ENCODE measurements around the gene NLRX1. TPM values are rescaled to one million over a fixed set of nuclear protein-coding genes. Genes with fewer than 3 reads are reported as not detected.

The NLRX1 gene
- polyA plus RNA-seq, 1 experiment = 19.4 TPM

DNA sequence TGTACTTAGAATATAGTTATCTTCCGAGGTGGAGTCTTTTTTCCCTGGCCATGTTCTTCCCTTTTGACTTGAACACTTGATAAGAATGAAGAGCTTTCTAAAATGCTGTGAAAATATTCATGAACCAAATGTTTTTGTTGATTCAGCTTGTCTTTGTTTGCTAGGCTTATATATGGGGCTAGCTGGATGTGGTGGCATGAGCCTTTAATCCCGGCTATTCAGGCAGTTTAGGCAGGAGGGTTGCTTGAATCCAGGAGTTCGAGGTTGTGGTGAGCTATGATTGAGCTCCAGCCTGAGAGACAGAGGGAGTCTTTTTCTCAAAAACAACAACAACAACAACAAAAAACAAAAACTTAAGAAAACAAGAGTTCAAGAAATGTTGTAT lies 60.8 kb downstream of the NLRX1 start:
- POLR2A ChIA-PET = no interaction called here
- Histone ChIP-seq H3K36me3 (ENCODE audit: control insufficient read depth, insufficient read depth, low read length) (peaks cover 1% of the 10 kb centered on the region; the same call in 1 of the 2 replicates), H3K4me3 (ENCODE audit: low read depth, low read length) (no peak overlapping the region), H3K27me3 (ENCODE audit: control insufficient read depth, insufficient read depth, low read length) (no peaks in the 10 kb centered on the region)
- TF ChIP-seq, protein P1, sequence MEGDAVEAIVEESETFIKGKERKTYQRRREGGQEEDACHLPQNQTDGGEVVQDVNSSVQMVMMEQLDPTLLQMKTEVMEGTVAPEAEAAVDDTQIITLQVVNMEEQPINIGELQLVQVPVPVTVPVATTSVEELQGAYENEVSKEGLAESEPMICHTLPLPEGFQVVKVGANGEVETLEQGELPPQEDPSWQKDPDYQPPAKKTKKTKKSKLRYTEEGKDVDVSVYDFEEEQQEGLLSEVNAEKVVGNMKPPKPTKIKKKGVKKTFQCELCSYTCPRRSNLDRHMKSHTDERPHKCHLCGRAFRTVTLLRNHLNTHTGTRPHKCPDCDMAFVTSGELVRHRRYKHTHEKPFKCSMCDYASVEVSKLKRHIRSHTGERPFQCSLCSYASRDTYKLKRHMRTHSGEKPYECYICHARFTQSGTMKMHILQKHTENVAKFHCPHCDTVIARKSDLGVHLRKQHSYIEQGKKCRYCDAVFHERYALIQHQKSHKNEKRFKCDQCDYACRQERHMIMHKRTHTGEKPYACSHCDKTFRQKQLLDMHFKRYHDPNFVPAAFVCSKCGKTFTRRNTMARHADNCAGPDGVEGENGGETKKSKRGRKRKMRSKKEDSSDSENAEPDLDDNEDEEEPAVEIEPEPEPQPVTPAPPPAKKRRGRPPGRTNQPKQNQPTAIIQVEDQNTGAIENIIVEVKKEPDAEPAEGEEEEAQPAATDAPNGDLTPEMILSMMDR (IDR thresholded peaks at IDR 0.05; ENCODE audit: insufficient read depth, low read depth, low read length) = no peak
- CTCF ChIA-PET = interaction anchor here (1.1 to 1.5 kb wide), 2 partner anchors 24 to 32 kb away, joined by 3 to 5 read pairs; partner anchors contain the start of gene CBL
- DNase-seq (ENCODE audit: low read depth) = no peak

DNA sequence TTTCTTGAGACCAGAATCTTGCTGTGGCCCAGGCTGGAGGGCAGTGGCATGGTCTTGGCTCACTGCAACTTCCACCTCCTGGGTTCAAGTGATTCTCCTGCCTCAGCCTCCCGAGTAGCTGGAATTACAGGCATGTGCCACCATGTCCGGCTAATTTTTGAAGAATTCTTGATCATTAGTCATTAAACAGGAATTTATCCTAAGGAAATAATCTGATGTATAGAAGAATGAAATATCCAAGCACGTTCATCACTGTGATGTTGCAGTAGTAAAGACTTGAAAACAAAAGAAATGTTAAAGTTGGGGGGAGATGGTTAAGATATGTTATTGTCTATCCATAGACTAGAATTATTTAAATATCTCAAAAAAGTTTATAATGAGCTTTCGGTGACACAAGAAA lies 61.2 kb downstream of the NLRX1 start:
- ChIA-PET POLR2A (no interaction called here), CTCF (interaction anchor here (1.1 to 1.5 kb wide), 2 partner anchors 24 to 33 kb away, joined by 3 to 5 read pairs; partner anchors contain the start of gene CBL)
- TF ChIP-seq, protein P1 (IDR thresholded peaks at IDR 0.05; ENCODE audit: insufficient read depth, low read depth, low read length) = no peak
- DNase-seq (ENCODE audit: low read depth) = no peak
- Histone ChIP-seq H3K36me3 (ENCODE audit: control insufficient read depth, insufficient read depth, low read length) (peaks cover 1% of the 10 kb centered on the region; the same call in 1 of the 2 replicates), H3K4me3 (ENCODE audit: low read depth, low read length) (no peak overlapping the region), H3K27me3 (ENCODE audit: control insufficient read depth, insufficient read depth, low read length) (no peaks in the 10 kb centered on the region)

Other genes with a start within 250 kb of the NLRX1 start
- 8.6 and 15.0 TPM in 2 replicates for gene BCL9L, start 242.8 kb upstream of the NLRX1 start, polyA plus RNA-seq (2011; rRNA removed)
- gene UPK2, start 212.4 kb upstream of the NLRX1 start, polyA plus RNA-seq (2011; rRNA removed) = 0.18 and 0.20 TPM in 2 replicates
- not detected in 2 replicates for gene FOXR1, start 197.0 kb upstream of the NLRX1 start, polyA plus RNA-seq (2011; rRNA removed)
- 10.5 and 12.0 TPM in 2 replicates for gene CENATAC, start 170.6 kb upstream of the NLRX1 start, polyA plus RNA-seq (2011; rRNA removed)
- gene RPS25, start 150.4 kb upstream of the NLRX1 start, polyA plus RNA-seq (2011; rRNA removed) = 351 and 799 TPM in 2 replicates
- 167 and 211 TPM in 2 replicates for gene TRAPPC4, start 150.0 kb upstream of the NLRX1 start, polyA plus RNA-seq (2011; rRNA removed)
- 14.1 and 21.4 TPM in 2 replicates for gene SLC37A4, start 137.8 kb upstream of the NLRX1 start, polyA plus RNA-seq (2011; rRNA removed)
- gene HYOU1, start 111.5 kb upstream of the NLRX1 start, polyA plus RNA-seq (2011; rRNA removed) = 115 and 123 TPM in 2 replicates
- 11.4 and 15.9 TPM in 2 replicates for gene VPS11, start 100.9 kb upstream of the NLRX1 start, polyA plus RNA-seq (2011; rRNA removed)
- 38.4 and 54.9 TPM in 2 replicates for gene HMBS, start 83.8 kb upstream of the NLRX1 start, polyA plus RNA-seq (2011; rRNA removed)
- gene DPAGT1, start 66.9 kb upstream of the NLRX1 start, polyA plus RNA-seq (2011; rRNA removed) = 67.4 and 75.6 TPM in 2 replicates
- 2.8 and 5.7 TPM in 2 replicates for gene C2CD2L, start 61.4 kb upstream of the NLRX1 start, polyA plus RNA-seq (2011; rRNA removed)
- gene HINFP, start 47.1 kb upstream of the NLRX1 start, polyA plus RNA-seq (2011; rRNA removed) = 17.6 and 27.3 TPM in 2 replicates
- gene ABCG4, start 19.7 kb upstream of the NLRX1 start, polyA plus RNA-seq (2011; rRNA removed) = 0.06 and 0.17 TPM in 2 replicates
- gene NHERF4, start 16.8 kb downstream of the NLRX1 start, polyA plus RNA-seq (2011; rRNA removed) = not detected in 2 replicates
- gene CBL, start 37.6 kb downstream of the NLRX1 start, polyA plus RNA-seq (2011; rRNA removed) = 9.3 and 11.4 TPM in 2 replicates
- 11.6 and 19.2 TPM in 2 replicates for gene MCAM, start 148.4 kb downstream of the NLRX1 start, polyA plus RNA-seq (2011; rRNA removed)
- 38.4 and 65.1 TPM in 2 replicates for gene RNF26, start 165.8 kb downstream of the NLRX1 start, polyA plus RNA-seq (2011; rRNA removed)
- 12.2 and 19.4 TPM in 2 replicates for gene C1QTNF5, start 172.2 kb downstream of the NLRX1 start, polyA plus RNA-seq (2011; rRNA removed)
- not detected in 2 replicates for gene MFRP, start 178.0 kb downstream of the NLRX1 start, polyA plus RNA-seq (2011; rRNA removed)
- 0.27 and 0.71 TPM in 2 replicates for gene USP2, start 213.0 kb downstream of the NLRX1 start, polyA plus RNA-seq (2011; rRNA removed)